MCF 10A (cell line): ENCODE results near the gene AMIGO1. TPM values are rescaled to one million over a fixed set of nuclear protein-coding genes. Genes with fewer than 3 reads are reported as not detected.

ENCODE experiments used
- BruUV-seq: library from RNA; stranded (reverse); fragments of 400-500 nt; replicated peaks from 2 replicates; lab custom pipeline; 2021; lab: Mats Ljungman, UMichigan
- CTCF ChIA-PET: fragments of 300-600 bp; sonication (Branson Sonifier 250); formaldehyde crosslinking; extraction: SDS; loops from one replicate; lab custom pipeline; 2021; ENCODE audit warnings: antibody characterized with exemption, inconsistent platforms; lab: Yijun Ruan, JAX
- POLR2A ChIA-PET: fragments of 300-600, 350-650 bp; sonication (Branson Sonifier 250); formaldehyde crosslinking; extraction: SDS; loops from one replicate; lab custom pipeline; 2020; ENCODE audit warnings: antibody characterized with exemption, inconsistent platforms; lab: Yijun Ruan, JAX
- DNase-seq: peaks from one replicate; pipeline ENCODE4 v3.0.0-alpha.2; 2018; ENCODE audit not compliant: unreplicated experiment
- H3K27ac Mint-ChIP-seq: one replicate; pipeline ENCODE4 v1.8.0; 2022; ENCODE audit warnings: mild to moderate bottlenecking, low read depth, mixed read lengths; ENCODE audit not compliant: unreplicated experiment
- H3K27me3 Mint-ChIP-seq: one replicate; pipeline ENCODE4 v1.8.0; 2022; ENCODE audit warnings: mixed read lengths; ENCODE audit not compliant: insufficient read depth, unreplicated experiment
- H3K36me3 Mint-ChIP-seq: one replicate; pipeline ENCODE4 v1.8.0; 2022; ENCODE audit warnings: mild to moderate bottlenecking, moderate library complexity, mixed read lengths; ENCODE audit not compliant: insufficient read depth, unreplicated experiment
- H3K4me1 Mint-ChIP-seq: one replicate; pipeline ENCODE4 v1.8.0; 2022; ENCODE audit warnings: mixed read lengths; ENCODE audit not compliant: insufficient read depth, unreplicated experiment
- H3K4me3 Mint-ChIP-seq: one replicate; pipeline ENCODE4 v1.8.0; 2022; ENCODE audit warnings: mild to moderate bottlenecking, moderate library complexity, mixed read lengths; ENCODE audit not compliant: unreplicated experiment
- H3K9me3 Mint-ChIP-seq: one replicate; pipeline ENCODE4 v1.8.0; 2022; ENCODE audit warnings: mixed read lengths; ENCODE audit not compliant: unreplicated experiment
- intact Hi-C: fragments of 100-400 bp; cut with micrococcal nuclease; formaldehyde crosslinking; loops from 2 replicates; pipeline ENCODE4 v1.14.1; 2022
- total RNA-seq: library from RNA; stranded (reverse); gene quantifications from 2 replicates; pipeline ENCODE4 v1.2.3, GENCODE V29; 2022
- TF ChIP-seq, protein P1 (sequence below): fragments of 200-600 bp; IDR thresholded peaks from one replicate; pipeline ENCODE4 v1.8.0; 2022; ENCODE audit warnings: antibody characterized with exemption, mild to moderate bottlenecking; ENCODE audit not compliant: unreplicated experiment

Gene AMIGO1
- total RNA-seq, 1 experiment from 2014 or later: 0.21 TPM

DNA sequence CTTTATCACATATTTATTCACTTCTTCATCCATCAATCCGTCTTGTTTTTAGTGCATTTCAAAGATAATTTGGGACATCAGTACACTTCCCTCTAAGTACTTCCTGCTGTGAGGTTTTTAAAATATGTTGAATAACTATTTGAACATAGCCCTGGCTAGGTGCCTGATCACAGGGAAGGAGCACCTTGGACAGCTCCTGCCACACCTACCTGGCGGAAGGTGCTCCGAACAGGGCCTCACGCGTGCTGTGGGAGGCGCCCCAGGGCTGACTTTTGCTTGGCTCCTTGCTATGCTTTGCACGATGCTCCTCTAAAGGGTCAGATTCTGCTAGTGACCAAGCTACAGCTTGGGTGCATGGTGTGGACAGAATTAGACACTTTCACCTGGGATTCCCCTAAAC is 30.7 kb downstream of the AMIGO1 start:
- DNase-seq: peak; percentile 52
- peaks cover 57% of the 10 kb centered on the region for H3K27me3 Mint-ChIP-seq
- intact Hi-C loops: no loop called here
- ChIA-PET CTCF (interaction anchor here (0.5 to 2.8 kb wide), 4 partner anchors 10 to 356 kb away, joined by 3 to 17 read pairs (median 3); no protein-coding TSS in a partner anchor), POLR2A (no interaction called here)
- H3K4me3 Mint-ChIP-seq: no peak overlapping the region
- peaks cover 4% of the 10 kb centered on the region for H3K4me1 Mint-ChIP-seq
- H3K9me3 Mint-ChIP-seq: no peaks in the 10 kb centered on the region
- H3K36me3 Mint-ChIP-seq: no peaks in the 10 kb centered on the region
- TF ChIP-seq, protein P1, sequence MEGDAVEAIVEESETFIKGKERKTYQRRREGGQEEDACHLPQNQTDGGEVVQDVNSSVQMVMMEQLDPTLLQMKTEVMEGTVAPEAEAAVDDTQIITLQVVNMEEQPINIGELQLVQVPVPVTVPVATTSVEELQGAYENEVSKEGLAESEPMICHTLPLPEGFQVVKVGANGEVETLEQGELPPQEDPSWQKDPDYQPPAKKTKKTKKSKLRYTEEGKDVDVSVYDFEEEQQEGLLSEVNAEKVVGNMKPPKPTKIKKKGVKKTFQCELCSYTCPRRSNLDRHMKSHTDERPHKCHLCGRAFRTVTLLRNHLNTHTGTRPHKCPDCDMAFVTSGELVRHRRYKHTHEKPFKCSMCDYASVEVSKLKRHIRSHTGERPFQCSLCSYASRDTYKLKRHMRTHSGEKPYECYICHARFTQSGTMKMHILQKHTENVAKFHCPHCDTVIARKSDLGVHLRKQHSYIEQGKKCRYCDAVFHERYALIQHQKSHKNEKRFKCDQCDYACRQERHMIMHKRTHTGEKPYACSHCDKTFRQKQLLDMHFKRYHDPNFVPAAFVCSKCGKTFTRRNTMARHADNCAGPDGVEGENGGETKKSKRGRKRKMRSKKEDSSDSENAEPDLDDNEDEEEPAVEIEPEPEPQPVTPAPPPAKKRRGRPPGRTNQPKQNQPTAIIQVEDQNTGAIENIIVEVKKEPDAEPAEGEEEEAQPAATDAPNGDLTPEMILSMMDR: no peak
- no peak overlapping the region for H3K27ac Mint-ChIP-seq
- BruUV-seq: no TSS peak

DNA sequence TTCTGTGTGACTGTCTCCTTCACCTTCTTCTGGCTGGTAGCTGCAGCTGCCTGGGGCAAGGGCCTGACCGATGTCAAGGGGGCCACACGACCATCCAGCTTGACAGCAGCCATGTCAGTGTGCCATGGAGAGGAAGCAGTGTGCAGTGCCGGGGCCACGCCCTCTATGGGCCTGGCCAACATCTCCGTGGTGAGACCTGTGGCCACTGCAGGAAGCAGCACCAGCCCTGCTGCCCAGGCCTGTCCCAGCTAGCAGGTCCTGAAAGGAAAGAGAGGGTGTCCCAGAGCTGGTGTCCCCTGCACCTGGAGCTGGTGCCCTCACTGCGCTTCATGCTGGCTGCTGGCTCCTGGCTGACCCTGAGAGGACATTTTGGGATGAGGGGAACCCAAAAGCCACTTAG is 31.7 kb downstream of the AMIGO1 start:
- TF ChIP-seq, protein P1: no peak
- Mint-ChIP-seq H3K4me1 (peaks cover 4% of the 10 kb centered on the region), H3K4me3 (no peak overlapping the region), H3K27ac (no peak overlapping the region), H3K27me3 (peaks cover 67% of the 10 kb centered on the region), H3K9me3 (no peaks in the 10 kb centered on the region), H3K36me3 (no peaks in the 10 kb centered on the region)
- CTCF ChIA-PET: interaction anchor here (2.8 kb wide), 1 partner anchor 13 kb away, joined by 17 read pairs; no protein-coding TSS in a partner anchor
- POLR2A ChIA-PET: no interaction called here
- no TSS peak for BruUV-seq
- intact Hi-C loops: no loop called here
- DNase-seq: no peak

DNA sequence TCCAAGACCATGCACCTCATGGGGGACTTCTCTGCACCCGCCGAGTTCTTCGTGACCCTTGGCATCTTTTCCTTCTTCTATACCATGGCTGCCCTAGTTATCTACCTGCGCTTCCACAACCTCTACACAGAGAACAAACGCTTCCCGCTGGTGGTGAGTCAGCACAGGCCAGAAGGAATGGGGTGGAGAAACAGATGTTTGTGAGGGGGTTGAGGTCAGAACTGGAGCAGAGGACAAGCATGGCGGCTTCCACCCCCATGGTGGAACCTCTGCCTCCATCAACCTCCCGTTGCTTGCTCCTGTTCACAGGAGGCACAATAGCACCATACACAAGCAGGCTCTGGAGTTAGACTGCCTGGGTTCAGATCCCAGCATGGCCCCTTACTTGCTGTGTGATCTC is 32.7 kb downstream of the AMIGO1 start:
- H3K4me1 Mint-ChIP-seq: peaks cover 4% of the 10 kb centered on the region
- no peaks in the 10 kb centered on the region for H3K9me3 Mint-ChIP-seq
- POLR2A ChIA-PET: no interaction called here
- H3K27ac Mint-ChIP-seq: no peak overlapping the region
- H3K27me3 Mint-ChIP-seq: peaks cover 77% of the 10 kb centered on the region
- CTCF ChIA-PET: interaction anchor here (0.6 to 1.4 kb wide), 2 partner anchors 17 to 149 kb away, joined by 3 to 5 read pairs; partner anchors contain the start of gene CYB561D1
- BruUV-seq: no TSS peak
- DNase-seq: no peak
- H3K36me3 Mint-ChIP-seq: no peaks in the 10 kb centered on the region
- no peak overlapping the region for H3K4me3 Mint-ChIP-seq
- TF ChIP-seq, protein P1: no peak
- intact Hi-C loops: no loop called here

DNA sequence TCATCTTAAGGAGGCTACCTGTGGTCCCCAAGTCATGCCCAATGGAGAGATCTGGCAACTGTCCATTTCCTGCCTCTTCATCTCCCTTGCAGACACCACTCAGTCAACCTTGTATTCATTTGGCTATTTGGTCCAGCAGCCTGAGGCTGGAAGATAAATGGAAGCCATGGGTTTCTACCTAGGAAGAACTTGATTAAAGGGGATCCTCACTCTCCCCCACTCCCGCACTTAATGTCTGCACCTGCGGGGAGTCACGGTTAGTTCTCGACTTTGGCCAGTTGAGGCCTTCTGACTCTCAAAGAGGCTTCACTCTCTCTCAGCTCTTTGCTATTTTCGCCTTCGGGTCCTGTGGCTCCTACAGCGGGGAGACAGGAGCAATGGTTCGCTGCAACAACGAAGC is 34.3 kb downstream of the AMIGO1 start:
- ChIA-PET CTCF (interaction anchor here (1.4 kb wide), 2 partner anchors 15 to 18 kb away, joined by 5 read pairs; partner anchors contain the start of gene CYB561D1), POLR2A (interaction anchor here (0.7 to 1.0 kb wide), 2 partner anchors 9 to 14 kb away, joined by 3 to 5 read pairs; partner anchors contain the start of gene ATXN7L2)
- Mint-ChIP-seq H3K27ac (no peak overlapping the region), H3K27me3 (peaks cover 80% of the 10 kb centered on the region), H3K9me3 (no peaks in the 10 kb centered on the region), H3K36me3 (no peaks in the 10 kb centered on the region), H3K4me1 (peaks cover 4% of the 10 kb centered on the region), H3K4me3 (no peak overlapping the region)
- intact Hi-C loops: no loop called here
- no peak for DNase-seq
- no TSS peak for BruUV-seq
- TF ChIP-seq, protein P1: no peak
